Adipose tissue (tissue), 3 donors: ENCODE measurements around the gene ETDB. TPM values are rescaled to one million over a fixed set of nuclear protein-coding genes. Genes with fewer than 3 reads are reported as not detected.
"Not testable (repeated sequence)": the region's sequence is repeated elsewhere in the genome, so short reads cannot be mapped to it uniquely, and the experiment has no call there.

Experiments
- H3K27ac ChIP-seq: one replicate; pipeline ENCODE4 v1.5.1; 2013; ENCODE audit warnings: low read depth, low read length
- WGBS, 3 donors: extraction: QIAGEN DNeasy Blood & Tissue Kit; methylation state at CpG; one replicate each; pipeline ENCODE4 v1.1.7; 2013; 5-methylcytosine and 5-hydroxymethylcytosine counted together
- polyA plus RNA-seq, 3 donors: library from polyadenylated mRNA; stranded (reverse); fragments of 200-250 nt; gene quantifications; one replicate each; pipeline ENCODE4 v1.2.3, GENCODE V29; 2013
- donor health status: healthy with polysubstance abuse.
- donor health status: Bipolar disorder and iron deficiency.
- donor health status: healthy.

The ETDB gene
- polyA plus RNA-seq = not detected

DNA sequence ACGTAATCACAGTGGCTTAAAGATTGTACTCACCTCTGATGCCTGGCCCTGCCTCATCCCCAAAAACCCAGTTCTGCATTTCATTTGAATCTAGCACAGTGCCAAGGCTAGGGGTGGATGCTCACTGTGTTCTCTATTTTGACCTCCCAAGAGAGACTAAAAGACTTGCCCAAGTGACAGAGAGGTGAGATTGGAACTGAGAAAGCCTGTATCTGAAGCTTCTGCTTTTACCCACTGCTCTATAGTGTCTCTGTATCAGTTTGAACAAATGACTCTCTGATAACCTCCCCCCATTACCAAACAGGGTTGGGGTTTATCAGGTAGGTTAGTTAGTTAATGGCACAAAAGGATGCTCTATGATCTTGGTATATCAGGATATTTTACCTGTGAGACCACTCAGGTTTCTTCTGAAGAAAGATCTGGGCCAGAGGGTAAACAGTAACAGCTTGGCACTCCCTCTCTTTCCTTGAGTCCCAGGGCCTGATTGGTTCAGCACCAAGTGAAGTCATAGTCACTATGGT lies at the start of gene ETDB:
ETDB (minus strand) TSS at position 471 of the 521 bp plus-strand sequence. CDS start 1,265 bp downstream, outside the sequence.
- WGBS, 3 donors = no CpG with 5 or more reads among the region's 1 CpG

DNA sequence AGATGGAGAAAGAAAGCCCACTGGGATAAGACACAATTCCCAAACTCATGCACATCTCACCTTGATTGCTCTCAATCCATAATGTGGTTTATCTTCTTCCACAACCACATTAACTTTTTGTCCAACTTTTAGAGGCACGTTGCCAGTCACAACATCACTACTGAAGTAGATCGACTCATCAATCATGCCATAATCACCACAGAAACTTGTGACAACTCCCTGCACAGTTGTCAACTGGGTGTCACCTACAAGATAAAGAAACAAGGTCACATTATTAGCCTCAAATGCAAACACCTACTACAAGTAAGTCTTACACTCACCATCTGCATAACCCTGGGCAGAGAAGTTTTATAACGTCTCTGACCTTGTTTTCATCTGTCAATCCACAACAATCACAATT lies 49.2 kb upstream of the ETDB start:
- WGBS, 3 donors = 53 to 86% (median 77%) methylated on average over 3 of the region's 3 CpGs
- H3K27ac ChIP-seq = not testable (repeated sequence)

More for the DNA sequence above, at the start of gene ETDB:
- H3K27ac ChIP-seq = not testable (repeated sequence)

DNA sequence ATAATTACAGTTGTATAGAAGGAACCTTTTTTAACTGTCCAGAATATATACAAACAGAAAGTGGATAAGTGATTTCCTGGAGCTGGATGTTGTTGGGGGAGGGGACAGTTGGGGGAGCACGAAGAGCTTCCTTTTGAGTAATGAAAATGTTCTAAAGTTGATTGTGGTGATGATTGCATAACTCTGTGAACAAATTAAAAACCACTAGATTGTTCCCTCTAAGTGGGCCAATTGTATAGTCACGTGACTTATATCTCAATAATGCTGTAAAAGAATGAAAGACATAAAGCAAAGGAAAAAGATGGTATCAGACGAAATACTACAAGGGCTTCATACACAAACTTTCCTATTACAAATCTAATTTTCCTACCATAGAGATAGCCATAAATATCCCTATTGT lies 48.2 kb upstream of the ETDB start:
- 22 to 57% (median 29%) methylated on average over 3 of the region's 3 CpGs for WGBS, 3 donors
- no peak overlapping the region for H3K27ac ChIP-seq

DNA sequence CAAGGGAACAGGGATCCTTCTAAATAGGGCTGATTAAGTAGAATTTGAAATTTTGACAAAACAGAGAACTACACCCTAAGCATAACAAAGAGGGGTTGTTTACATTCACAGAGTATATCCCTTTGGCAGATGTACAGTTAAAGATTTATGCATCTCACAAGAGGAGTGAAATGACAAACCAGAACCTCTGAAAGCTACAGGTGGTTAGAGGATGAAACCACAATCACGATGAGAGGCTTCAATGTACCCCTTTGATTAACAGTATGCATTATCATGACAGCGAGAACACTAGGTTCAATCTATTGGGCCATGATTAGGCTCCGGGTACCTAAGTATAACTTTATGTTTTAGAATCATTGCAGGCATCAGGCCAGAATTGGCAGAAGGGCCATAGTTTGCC lies 34.4 kb upstream of the ETDB start:
- no CpG with 5 or more reads among the region's 3 CpGs for whole genome bisulfite sequencing, 3 donors
- H3K27ac ChIP-seq = not testable (repeated sequence)

DNA sequence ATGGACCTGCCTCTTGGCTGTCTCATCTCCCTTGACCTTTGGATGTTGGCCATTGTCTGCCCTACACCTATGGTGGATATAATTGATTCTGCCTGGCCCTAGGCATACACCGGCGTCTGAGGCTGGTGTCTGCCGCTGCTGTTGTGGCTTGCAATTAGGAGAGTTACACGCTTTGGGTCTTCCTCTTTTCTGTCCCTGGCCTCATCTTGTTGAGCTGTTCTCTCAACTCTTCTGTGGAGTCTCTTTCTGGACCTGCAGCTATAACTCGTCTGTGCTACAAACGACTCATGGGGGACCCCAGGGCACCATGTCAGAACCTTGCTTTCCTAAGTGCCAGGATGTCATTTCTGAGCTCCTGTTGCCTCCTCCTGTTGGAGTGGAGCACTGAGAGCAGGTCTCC lies 5.8 kb upstream of the ETDB start:
- not testable (repeated sequence) for H3K27ac ChIP-seq
- no CpG with 5 or more reads among the region's 6 CpGs for WGBS, 3 donors

DNA sequence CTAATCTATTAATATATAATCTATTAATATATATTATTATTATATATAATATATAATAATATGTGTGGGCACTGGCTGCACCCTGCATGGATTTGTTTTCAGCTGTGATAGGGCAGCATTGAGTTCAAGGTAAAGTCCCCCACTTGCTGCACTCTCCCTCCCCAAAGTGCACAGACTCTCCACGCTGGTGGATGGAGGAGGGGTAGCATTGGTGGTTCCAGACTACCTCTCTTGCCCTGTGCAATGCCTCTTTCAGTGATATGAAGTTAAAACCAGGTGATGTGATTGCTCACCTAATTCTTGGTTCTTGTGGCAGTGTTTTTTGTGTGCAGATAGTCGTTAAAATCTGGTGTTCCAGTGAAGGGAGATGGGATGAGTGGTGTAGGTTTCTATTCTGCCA lies 4.3 kb downstream of the ETDB start:
- H3K27ac ChIP-seq = not testable (repeated sequence)
- no CpG with 5 or more reads among the region's 2 CpGs for WGBS, 3 donors

- H3K27ac ChIP-seq = no peak overlapping the region
- 75 to 81% (median 78%) methylated on average over 2 of the region's 2 CpGs for WGBS, 3 donors
These were observed 5.9 kb downstream of the ETDB start for GRCh38 chrX:135114392-135114791.

- WGBS, 3 donors = 83 to 88% (median 86%) methylated on average over 1 of the region's 1 CpG
- no peak overlapping the region for H3K27ac ChIP-seq
These were observed 7.6 kb downstream of the ETDB start for GRCh38 chrX:135112743-135113142.

DNA sequence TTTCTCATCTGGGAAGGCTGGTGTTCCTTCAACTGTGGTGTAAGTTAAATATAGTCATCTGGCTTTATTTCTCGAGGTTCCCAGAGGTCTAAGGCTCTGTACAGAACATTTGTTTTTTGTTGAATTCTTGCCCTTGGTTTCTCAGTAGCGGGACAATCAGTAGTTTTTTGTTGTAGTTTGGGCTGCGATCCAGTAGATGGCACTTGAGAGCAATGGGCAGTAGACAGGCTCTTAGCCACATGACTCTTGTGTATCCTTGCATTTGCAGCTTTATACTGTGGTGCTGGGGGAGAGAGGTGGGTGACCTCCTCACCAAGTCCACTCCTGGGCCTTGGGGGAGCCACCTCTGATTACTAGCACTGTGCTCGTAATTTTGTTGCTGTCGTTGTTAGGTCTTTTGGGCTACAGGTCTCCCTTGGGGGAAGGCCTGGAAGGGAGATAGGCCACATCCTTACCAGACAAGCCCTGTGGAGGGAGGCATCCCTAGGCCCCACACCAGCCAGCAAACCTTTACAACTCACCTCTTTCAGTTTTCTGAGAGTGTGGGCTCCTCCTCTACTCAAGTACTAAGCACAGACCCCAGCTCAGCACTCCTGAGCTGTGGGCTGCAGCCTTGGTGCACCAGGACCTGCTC lies 8.1 kb downstream of the ETDB start:
- no peak overlapping the region for H3K27ac ChIP-seq
- WGBS, 3 donors = 13 to 32% (median 27%) methylated on average over 4 to 5 of the region's 5 CpGs

DNA sequence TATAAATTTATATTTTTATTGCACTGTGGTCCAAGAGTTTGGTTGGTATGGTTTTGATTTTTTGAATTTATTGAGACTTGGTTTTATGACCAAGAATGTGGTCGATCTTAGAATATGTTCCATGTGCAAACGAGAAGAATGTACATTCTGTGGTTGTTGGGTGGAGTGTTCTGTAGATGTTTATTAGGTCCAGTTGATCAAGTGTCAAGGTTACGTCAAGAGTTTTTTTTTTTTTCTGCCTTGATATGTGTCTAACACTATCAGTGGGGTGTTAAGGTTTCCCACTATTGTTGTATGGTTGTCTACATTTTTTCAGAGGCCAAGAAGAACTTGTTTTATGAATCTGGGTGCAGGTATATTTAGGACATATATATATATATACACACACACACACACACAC lies 10.8 kb downstream of the ETDB start:
- WGBS, 3 donors = 70 to 93% (median 78%) methylated on average over 3 of the region's 3 CpGs
- H3K27ac ChIP-seq = no peak overlapping the region

DNA sequence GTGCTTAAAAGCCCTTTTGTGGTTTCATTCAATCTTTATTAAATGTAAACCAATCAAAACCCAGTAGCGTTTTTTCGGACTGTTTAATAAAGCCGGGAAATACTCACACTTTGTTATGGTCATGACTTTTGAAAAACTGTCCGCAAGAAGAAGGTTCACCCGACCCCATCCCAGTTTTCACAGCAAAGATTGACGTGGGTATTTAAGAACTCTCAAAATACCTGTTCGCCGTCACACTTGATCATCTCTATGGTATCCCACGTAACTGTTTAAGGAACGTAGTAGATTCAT lies 20.9 kb downstream of the ETDB start:
- WGBS, 3 donors = 45 to 63% (median 55%) methylated on average over 10 of the region's 10 CpGs
- no peak overlapping the region for H3K27ac ChIP-seq

DNA sequence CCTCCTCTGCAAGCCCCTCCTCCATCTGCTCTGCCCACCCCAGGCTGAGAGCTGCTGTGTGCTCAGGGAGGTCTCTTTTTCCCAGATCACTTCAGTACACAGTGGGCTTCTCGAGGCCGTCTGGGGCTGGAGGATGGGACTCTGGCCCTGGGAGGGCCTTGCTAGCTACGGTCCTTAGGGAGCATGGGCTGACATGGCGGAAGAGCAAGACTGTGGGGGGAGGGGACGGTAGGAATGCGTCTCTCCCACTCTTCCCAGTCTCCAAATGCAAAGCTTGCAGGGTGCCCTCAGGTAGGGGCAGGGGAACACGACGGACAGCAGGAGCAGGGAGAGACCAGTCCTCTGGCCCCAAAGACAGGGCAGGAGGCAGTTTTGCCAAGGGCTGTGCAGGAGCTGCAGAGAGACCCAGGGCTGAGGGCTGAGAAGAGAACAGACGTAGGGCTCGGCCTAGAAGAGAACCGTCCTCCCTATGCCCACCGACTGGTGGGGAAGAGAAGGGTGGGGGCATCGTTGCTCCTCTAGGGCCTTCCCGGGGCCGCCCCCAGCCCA lies 23.1 kb downstream of the ETDB start:
- not testable (repeated sequence) for H3K27ac ChIP-seq
- WGBS, 3 donors = 36 to 49% (median 49%) methylated on average over 11 to 15 of the region's 15 CpGs

- WGBS, 3 donors = 81 to 97% (median 90%) methylated on average over 3 to 5 of the region's 5 CpGs
- no peak overlapping the region for H3K27ac ChIP-seq
These were observed 24.6 kb downstream of the ETDB start for GRCh38 chrX:135095715-135096114.

DNA sequence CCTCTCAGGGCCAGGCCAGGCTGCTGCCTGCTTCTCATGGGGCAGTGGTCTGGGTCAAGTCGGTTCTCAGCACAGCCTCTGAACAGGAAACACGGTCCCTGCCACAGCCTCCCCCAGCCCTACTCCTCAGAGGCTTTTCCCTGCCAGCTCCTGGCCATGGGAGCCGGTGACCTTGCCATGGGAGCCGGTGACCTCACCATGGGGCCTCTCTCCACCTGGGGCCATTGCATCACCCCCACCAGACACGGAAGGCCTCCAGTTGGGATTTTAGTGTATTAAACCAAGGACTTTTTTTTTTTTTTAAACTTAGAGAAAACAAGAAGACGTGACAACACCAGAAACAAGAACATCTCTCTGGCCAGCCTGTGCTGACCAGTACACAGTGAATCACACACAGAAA lies 25.6 kb downstream of the ETDB start:
- no peak overlapping the region for H3K27ac ChIP-seq
- 46 to 72% (median 68%) methylated on average over 6 of the region's 6 CpGs for WGBS, 3 donors

- 80 to 100% (median 97%) methylated on average over 3 of the region's 3 CpGs for WGBS, 3 donors
- no peak overlapping the region for H3K27ac ChIP-seq
These were observed 31.2 kb downstream of the ETDB start for GRCh38 chrX:135089126-135089525.

GRCh38 chrX:135087867-135088266 lies 32.5 kb downstream of the ETDB start:
- WGBS, 3 donors = 71 to 76% (median 76%) methylated on average over 3 of the region's 3 CpGs
- no peak overlapping the region for H3K27ac ChIP-seq

GRCh38 chrX:135086197-135086854 lies 34.0 kb downstream of the ETDB start:
- WGBS, 3 donors = 3 to 5% (median 4%) methylated on average over 4 of the region's 4 CpGs
- H3K27ac ChIP-seq = no peak overlapping the region

DNA sequence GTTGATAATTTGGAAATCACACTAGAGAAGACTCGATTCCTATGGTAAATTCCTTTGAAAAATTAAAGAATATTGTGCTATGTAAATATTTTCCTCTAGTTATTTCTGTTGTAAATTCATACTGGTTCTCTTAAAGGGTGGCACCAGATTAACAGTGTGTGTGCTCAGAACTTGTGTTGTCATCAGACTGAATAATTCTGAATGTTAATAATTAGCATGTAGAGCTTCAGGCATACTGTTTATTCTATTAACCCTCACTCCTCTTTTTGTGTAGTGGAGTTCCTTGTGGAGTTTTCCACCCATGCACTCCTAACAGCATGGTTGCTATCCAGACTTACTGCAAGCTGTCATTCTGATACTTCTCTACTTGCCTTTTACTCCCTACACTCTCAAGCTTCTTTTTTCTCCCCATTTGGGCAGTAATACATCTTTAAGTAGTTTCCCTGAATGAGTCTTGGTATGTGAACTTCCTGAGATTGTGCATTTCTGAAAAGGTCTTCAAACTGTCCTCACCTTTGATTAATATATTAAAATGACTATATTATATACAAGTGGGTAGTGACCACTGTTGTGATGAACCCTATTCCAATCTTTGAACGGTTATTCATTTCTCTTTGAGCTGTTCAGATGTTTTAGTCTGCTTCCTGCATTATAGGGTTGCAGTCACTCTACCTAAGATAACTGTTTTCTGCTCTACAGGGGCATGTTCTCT lies 38.5 kb downstream of the ETDB start:
- WGBS, 3 donors = 58 to 75% (median 70%) methylated on average over 2 of the region's 2 CpGs
- no peak overlapping the region for H3K27ac ChIP-seq
